ENCODE results near the gene ATP10A.

The ATP10A gene

DNA sequence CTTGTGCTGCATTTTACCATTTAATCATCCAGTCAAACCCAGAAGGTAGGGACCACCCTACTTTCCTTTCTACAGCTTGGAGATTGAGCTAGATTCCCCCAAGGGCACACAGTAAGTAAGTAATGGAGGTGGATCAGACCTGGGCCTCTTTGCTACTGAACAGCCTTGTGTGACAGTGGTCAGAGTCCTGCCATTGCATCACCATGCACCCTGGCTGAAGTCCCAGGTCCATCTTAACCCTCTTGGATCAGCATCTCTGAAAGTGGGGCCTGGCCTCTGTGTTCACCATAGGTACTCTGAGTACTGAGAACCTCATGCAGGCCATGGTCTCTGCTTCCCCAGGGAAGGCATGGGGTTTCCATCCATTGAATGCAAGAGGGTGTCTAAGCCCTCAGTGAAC lies 34.5 kb upstream of the ATP10A start:
- TF ChIP-seq, protein P1, sequence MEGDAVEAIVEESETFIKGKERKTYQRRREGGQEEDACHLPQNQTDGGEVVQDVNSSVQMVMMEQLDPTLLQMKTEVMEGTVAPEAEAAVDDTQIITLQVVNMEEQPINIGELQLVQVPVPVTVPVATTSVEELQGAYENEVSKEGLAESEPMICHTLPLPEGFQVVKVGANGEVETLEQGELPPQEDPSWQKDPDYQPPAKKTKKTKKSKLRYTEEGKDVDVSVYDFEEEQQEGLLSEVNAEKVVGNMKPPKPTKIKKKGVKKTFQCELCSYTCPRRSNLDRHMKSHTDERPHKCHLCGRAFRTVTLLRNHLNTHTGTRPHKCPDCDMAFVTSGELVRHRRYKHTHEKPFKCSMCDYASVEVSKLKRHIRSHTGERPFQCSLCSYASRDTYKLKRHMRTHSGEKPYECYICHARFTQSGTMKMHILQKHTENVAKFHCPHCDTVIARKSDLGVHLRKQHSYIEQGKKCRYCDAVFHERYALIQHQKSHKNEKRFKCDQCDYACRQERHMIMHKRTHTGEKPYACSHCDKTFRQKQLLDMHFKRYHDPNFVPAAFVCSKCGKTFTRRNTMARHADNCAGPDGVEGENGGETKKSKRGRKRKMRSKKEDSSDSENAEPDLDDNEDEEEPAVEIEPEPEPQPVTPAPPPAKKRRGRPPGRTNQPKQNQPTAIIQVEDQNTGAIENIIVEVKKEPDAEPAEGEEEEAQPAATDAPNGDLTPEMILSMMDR (conservative IDR thresholded peaks at IDR 0.05; ENCODE audit: control insufficient read depth, insufficient read depth, low read depth, low read length), result no peak
- no peak overlapping the region for H3K4me3 ChIP-seq (ENCODE audit: control insufficient read depth, low read depth, low read length)
- DNase-seq (ENCODE audit: low read depth), result no peak

DNA sequence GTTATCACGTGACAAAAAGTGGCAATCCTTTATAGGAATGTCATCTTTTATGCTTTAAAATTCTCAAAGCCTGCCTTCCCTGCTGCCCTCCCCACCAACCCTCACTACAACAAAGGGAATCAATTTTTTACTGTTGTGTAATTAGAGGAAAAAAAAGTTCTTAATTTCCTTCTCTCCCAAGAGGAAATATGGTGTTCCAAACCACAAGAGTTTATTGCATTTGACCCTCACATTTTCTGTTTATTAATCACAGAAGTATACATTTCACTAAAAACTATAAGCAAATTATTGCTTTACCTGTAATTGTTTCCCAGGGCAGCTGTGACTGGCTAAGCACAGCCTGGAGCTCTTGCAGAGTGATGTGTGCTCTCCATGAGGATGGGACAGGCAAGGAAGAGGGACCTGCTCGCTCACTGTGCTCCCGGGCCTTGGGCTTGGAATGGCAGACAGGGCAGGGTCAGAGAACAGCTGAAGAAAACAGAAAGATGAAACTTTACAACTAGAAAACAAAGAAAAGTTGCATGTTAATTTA lies 31.3 kb upstream of the ATP10A start:
- DNase-seq (ENCODE audit: low read depth), result no peak
- TF ChIP-seq, protein P1 (conservative IDR thresholded peaks at IDR 0.05; ENCODE audit: control insufficient read depth, insufficient read depth, low read depth, low read length), result no peak
- no peak overlapping the region for H3K4me3 ChIP-seq (ENCODE audit: control insufficient read depth, low read depth, low read length)

DNA sequence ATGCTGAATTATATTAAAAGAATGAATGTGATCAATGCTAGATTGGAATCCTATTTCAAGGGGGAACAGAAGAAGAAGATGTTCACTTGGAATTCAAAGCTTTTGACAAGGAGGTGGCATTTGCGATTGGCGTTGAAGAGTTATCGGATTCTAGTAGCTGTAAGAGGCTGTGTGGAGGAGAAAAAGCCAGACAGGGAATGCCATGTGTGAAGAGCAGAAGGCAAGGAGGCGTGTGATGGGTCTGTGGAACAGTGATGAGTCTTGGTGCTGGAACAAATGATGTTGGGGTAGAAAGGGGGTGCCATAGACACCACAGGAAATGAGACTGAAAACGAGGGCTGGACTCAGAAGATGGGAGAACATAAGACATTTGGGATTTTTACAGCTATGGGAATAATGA lies 30.5 kb upstream of the ATP10A start:
- no peak overlapping the region for H3K4me3 ChIP-seq (ENCODE audit: control insufficient read depth, low read depth, low read length)
- TF ChIP-seq, protein P1 (conservative IDR thresholded peaks at IDR 0.05; ENCODE audit: control insufficient read depth, insufficient read depth, low read depth, low read length), result no peak
- no peak for DNase-seq (ENCODE audit: low read depth)

DNA sequence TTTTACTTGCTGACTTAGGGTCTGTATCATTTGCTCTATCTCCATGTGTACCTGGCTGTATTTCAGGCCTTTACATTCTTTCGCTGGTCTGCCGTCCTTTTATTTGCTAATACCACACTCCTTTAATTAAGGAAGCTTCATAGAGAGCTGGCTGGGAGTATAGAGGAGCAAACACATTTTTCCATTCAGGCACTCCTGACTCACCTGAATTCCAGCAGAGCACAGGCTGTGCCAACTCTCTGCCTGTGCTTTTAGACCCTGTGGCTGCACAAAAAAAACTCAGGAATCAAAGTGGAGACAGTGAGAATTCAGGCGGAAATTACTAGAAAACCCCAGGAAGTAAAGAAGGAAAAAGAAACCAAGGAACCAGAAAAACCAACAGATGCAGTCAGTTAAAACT lies 29.0 kb upstream of the ATP10A start:
- TF ChIP-seq, protein P1 (conservative IDR thresholded peaks at IDR 0.05; ENCODE audit: control insufficient read depth, insufficient read depth, low read depth, low read length), result no peak
- H3K4me3 ChIP-seq (ENCODE audit: control insufficient read depth, low read depth, low read length), result no peak overlapping the region
- DNase-seq (ENCODE audit: low read depth), result no peak

DNA sequence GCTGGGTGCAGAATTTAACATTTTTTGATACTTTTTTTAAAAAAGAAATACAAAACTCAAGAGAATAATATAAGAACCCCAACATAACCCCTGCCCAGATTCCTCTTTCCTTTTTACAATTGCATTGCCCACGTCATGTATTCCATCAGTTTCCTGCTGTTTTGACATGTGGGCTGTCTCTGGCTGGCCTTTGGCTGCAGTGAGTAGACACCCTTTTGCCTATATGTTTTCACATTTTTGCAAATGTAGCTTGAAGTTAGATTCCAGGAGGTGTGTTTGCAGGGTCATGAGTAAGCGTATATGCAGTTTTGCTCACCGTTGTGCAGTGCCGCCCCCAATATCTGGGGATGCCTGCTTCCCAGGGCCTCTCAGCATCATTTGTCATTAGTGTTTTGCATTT lies 28.0 kb upstream of the ATP10A start:
- TF ChIP-seq, protein P1 (conservative IDR thresholded peaks at IDR 0.05; ENCODE audit: control insufficient read depth, insufficient read depth, low read depth, low read length), result no peak
- no peak for DNase-seq (ENCODE audit: low read depth)
- no peak overlapping the region for H3K4me3 ChIP-seq (ENCODE audit: control insufficient read depth, low read depth, low read length)

DNA sequence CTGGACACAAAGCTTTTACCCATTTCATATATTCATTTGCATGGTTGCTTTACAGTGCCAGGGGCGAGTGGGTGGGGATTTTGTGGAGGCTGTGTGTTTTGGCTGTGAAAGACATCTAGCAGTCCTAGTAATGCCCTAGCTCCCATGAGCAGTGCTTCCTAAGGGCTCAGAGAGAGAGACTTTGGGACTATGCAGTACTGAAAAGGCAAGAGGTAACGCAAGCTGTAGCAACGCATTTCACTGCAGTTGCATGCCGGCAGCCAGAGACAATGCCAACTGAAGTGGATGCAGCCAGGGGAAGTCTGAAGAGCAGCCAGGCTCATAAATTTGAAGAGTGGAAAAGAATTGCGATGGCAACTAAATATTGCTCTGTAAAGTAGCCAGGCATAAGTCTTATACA lies 27.4 kb upstream of the ATP10A start:
- no peak for DNase-seq (ENCODE audit: low read depth)
- TF ChIP-seq, protein P1 (conservative IDR thresholded peaks at IDR 0.05; ENCODE audit: control insufficient read depth, insufficient read depth, low read depth, low read length), result no peak
- H3K4me3 ChIP-seq (ENCODE audit: control insufficient read depth, low read depth, low read length), result no peak overlapping the region

DNA sequence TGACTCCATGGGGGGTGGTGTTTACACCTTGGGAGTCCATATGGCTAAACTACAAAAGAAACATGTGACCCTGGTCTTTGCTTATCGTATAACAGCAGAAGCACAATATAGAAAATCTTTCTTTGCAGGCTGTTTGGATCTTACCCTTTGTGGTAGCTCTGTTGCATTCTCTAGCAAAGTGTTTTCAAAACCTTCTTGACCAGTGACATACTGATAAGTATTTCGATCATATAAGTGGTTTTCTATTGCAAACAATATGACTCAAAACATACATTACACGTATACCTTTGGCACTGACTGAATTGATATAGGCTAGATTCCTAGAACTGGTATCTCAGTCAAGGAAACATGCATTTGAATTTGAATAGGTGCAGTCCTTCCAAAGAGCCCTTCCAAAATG lies 24.7 kb upstream of the ATP10A start:
- TF ChIP-seq, protein P1 (conservative IDR thresholded peaks at IDR 0.05; ENCODE audit: control insufficient read depth, insufficient read depth, low read depth, low read length), result no peak
- DNase-seq (ENCODE audit: low read depth), result no peak
- no peak overlapping the region for H3K4me3 ChIP-seq (ENCODE audit: control insufficient read depth, low read depth, low read length)

All from fibroblast of mammary gland (primary cell).